HepG2 (cell line): ENCODE results near the gene NMRAL1. TPM values are rescaled to one million over a fixed set of nuclear protein-coding genes. Genes with fewer than 3 reads are reported as not detected.
A peak's percentile ranks its signal among the peaks of the same experiment; 100 is the strongest.

Experiments used
- AFF4 ChIP-seq: sonication (generic); formaldehyde crosslinking; IDR thresholded peaks from 2 replicates; pipeline ENCODE4 v1.4.0; 2020; ENCODE audit warnings: missing genetic modification reagents
- CREB1 ChIP-seq, 2 experiments: fragments of 450-650 bp in 1 of 2; IDR thresholded peaks; 2 replicates each; pipeline ENCODE4 v1.6.1; 2016 to 2017; ENCODE audit warnings: control low read depth in 1 of 2, mild to moderate bottlenecking in 1 of 2, missing compliant biosample characterization in 1 of 2, missing genetic modification characterization in 1 of 2
- ELF4 ChIP-seq: sonication (generic); formaldehyde crosslinking; IDR thresholded peaks from 2 replicates; pipeline ENCODE4 v1.5.0; 2020; ENCODE audit warnings: missing genetic modification reagents, mild to moderate bottlenecking, moderate library complexity, borderline replicate concordance
- FOXA1 ChIP-seq, 2 experiments: fragments of 450-650 bp in 1 of 2; sonication (generic) in 1 of 2; formaldehyde crosslinking in 1 of 2; IDR thresholded peaks; 2 replicates each; pipeline versions ENCODE4 v1.4.0 to v1.6.1; 2016 to 2020; ENCODE audit warnings: missing genetic modification reagents in 1 of 2
- HDAC2 ChIP-seq: sonication (generic); formaldehyde crosslinking; IDR thresholded peaks from 2 replicates; pipeline ENCODE4 v1.4.0; 2020; ENCODE audit warnings: missing genetic modification reagents
- HNRNPLL ChIP-seq: fragments of 200-400 bp; formaldehyde crosslinking; IDR thresholded peaks from 2 replicates; pipeline ENCODE4 v1.6.1; 2017; ENCODE audit warnings: mild to moderate bottlenecking, low read depth, low read length; ENCODE audit not compliant: poor library complexity, severe bottlenecking
- IRX3 ChIP-seq: sonication (generic); formaldehyde crosslinking; IDR thresholded peaks from 2 replicates; pipeline ENCODE4 v1.8.1; 2023; ENCODE audit warnings: mild to moderate bottlenecking, low read depth, missing genetic modification reagents, borderline replicate concordance
- KLF12 ChIP-seq: sonication (generic); formaldehyde crosslinking; IDR thresholded peaks from 2 replicates; pipeline ENCODE4 v1.4.0; 2020; ENCODE audit warnings: missing genetic modification reagents, borderline replicate concordance
- MED1 ChIP-seq: sonication (generic); formaldehyde crosslinking; IDR thresholded peaks from 2 replicates; pipeline ENCODE4 v1.4.0; 2020; ENCODE audit warnings: missing genetic modification reagents
- NFATC3 ChIP-seq: sonication (generic); formaldehyde crosslinking; IDR thresholded peaks from 2 replicates; pipeline ENCODE4 v1.5.1; 2020; ENCODE audit warnings: mild to moderate bottlenecking, missing genetic modification reagents
- NFIC ChIP-seq: IDR thresholded peaks from 2 replicates; pipeline ENCODE4 v1.6.1; 2012; ENCODE audit warnings: mild to moderate bottlenecking, low read length, inconsistent platforms
- POLR2AphosphoS5 ChIP-seq: IDR thresholded peaks from 2 replicates; pipeline ENCODE4 v1.6.1; 2012; ENCODE audit warnings: low read depth, low read length
- PPARG ChIP-seq: conservative IDR thresholded peaks from 2 replicates; pipeline ENCODE4 v1.6.1; 2016; ENCODE audit warnings: missing biosample characterization, missing genetic modification reagents
- RELA ChIP-seq: sonication (generic); formaldehyde crosslinking; IDR thresholded peaks from 2 replicates; pipeline ENCODE4 v1.4.0; 2020; ENCODE audit warnings: missing genetic modification reagents
- RNF2 ChIP-seq: fragments of 450-650 bp; conservative IDR thresholded peaks from 2 replicates; pipeline ENCODE4 v1.6.1; 2016; ENCODE audit warnings: low read depth
- SRF ChIP-seq: IDR thresholded peaks from 2 replicates; pipeline ENCODE4 v1.6.1; 2011; ENCODE audit warnings: mild to moderate bottlenecking, low read depth, low read length, moderate library complexity
- SUZ12 ChIP-seq: fragments of 150-350 bp; IDR thresholded peaks from 2 replicates; pipeline ENCODE4 v1.6.1; 2014; ENCODE audit warnings: low read depth, low read length
- SYNCRIP ChIP-seq: fragments of 200-400 bp; formaldehyde crosslinking; IDR thresholded peaks from 2 replicates; pipeline ENCODE4 v1.6.1; 2018; ENCODE audit warnings: mild to moderate bottlenecking, low read depth, low read length; ENCODE audit not compliant: insufficient read depth
- TAF1 ChIP-seq: sonication (generic); formaldehyde crosslinking; IDR thresholded peaks from 2 replicates; pipeline ENCODE4 v1.4.0; 2020; ENCODE audit warnings: missing genetic modification reagents
- ZBTB37 ChIP-seq: sonication (generic); formaldehyde crosslinking; IDR thresholded peaks from 2 replicates; pipeline ENCODE4 v1.4.0; 2020; ENCODE audit warnings: mild to moderate bottlenecking, missing genetic modification reagents
- ZFP62 ChIP-seq: sonication (generic); formaldehyde crosslinking; IDR thresholded peaks from 2 replicates; pipeline ENCODE4 v1.4.0; 2020; ENCODE audit warnings: missing genetic modification reagents
- ZKSCAN1 ChIP-seq: fragments of 150-350 bp; IDR thresholded peaks from 2 replicates; pipeline ENCODE4 v1.6.1; 2014; ENCODE audit warnings: low read length
- ZNF232 ChIP-seq: sonication (generic); formaldehyde crosslinking; IDR thresholded peaks from 2 replicates; pipeline ENCODE4 v1.4.0; 2020; ENCODE audit warnings: missing genetic modification reagents, borderline replicate concordance
- ZNF260 ChIP-seq: sonication (generic); formaldehyde crosslinking; IDR thresholded peaks from 2 replicates; pipeline ENCODE4 v1.4.0; 2020; ENCODE audit warnings: missing genetic modification reagents, low read depth, mild to moderate bottlenecking, borderline replicate concordance
- ZNF282 ChIP-seq: fragments of 450-650 bp; IDR thresholded peaks from 2 replicates; pipeline ENCODE4 v1.6.1; 2018; ENCODE audit not compliant: partially characterized antibody
- ZNF333 ChIP-seq: sonication (generic); formaldehyde crosslinking; IDR thresholded peaks from 2 replicates; pipeline ENCODE4 v1.4.0; 2020; ENCODE audit warnings: mild to moderate bottlenecking, missing genetic modification reagents, borderline replicate concordance
- ZSCAN21 ChIP-seq: sonication (generic); formaldehyde crosslinking; IDR thresholded peaks from 2 replicates; pipeline ENCODE4 v1.8.0; 2022; ENCODE audit warnings: mild to moderate bottlenecking, missing genetic modification reagents, moderate library complexity, borderline replicate concordance
- polyA plus RNA-seq, 8 experiments: library from polyadenylated mRNA; depleted of rRNA in 3 of 8; stranded (reverse) in 7 of 8; unstranded in 1 of 8; fragments of >200 nt; fragmentation: Illumina TruSeq in 4 of 8; extraction: Trizol in 4 of 8; gene quantifications; 2 replicates each; pipeline versions ENCODE4 v1.2.1 to v1.2.3, GENCODE V29; 2011 to 2016; ENCODE audit warnings: low read depth in 4 of 8, missing spikeins in 1 of 8, mixed read lengths in 1 of 8; ENCODE audit not compliant: insufficient read depth in 1 of 8
- total RNA-seq, 5 experiments: library from RNA; depleted of rRNA; stranded (reverse); fragments of >200 nt; fragmentation: Illumina TruSeq; extraction: Trizol; gene quantifications; 2 replicates each; pipeline ENCODE4 v1.2.3, GENCODE V29; 2016; ENCODE audit warnings: low read depth in 1 of 5

NMRAL1 gene
- total and polyA plus RNA-seq, 2 of the 13 experiments (the other 11 are each of a cell fraction or from before 2014, with no cell fraction given): 30.8 to 33.1 TPM

- no peak for TF ChIP-seq SRF
- no peak for TF ChIP-seq NFIC
- 0 out of 2 replicates have a peak, but pooled peaks have one; percentile 16 for TF ChIP-seq PPARG
- no peak; the same call in 1 of the 2 replicates for TF ChIP-seq ZSCAN21 (CRISPR knock-in tag)
- TF ChIP-seq RELA (CRISPR knock-in tag): no peak
- peak; percentile 46; the same call in 1 of the 2 replicates for TF ChIP-seq MED1
- no peak for TF ChIP-seq ZKSCAN1
- TF ChIP-seq ZNF260 (CRISPR knock-in tag): no peak
- no peak for TF ChIP-seq ZFP62 (CRISPR knock-in tag)
- peak; percentile 83; the same call in 1 of the 2 replicates for TF ChIP-seq ELF4 (CRISPR knock-in tag)
- peak; percentile 58 for TF ChIP-seq HNRNPLL
- no peak for TF ChIP-seq ZBTB37 (CRISPR knock-in tag)
- no peak for TF ChIP-seq ZNF232
- TF ChIP-seq NFATC3: no peak
- TF ChIP-seq AFF4 (CRISPR knock-in tag): no peak
- TF ChIP-seq POLR2AphosphoS5: peak; percentile 59; the same call in 1 of the 2 replicates
- no peak for TF ChIP-seq SYNCRIP
- no peak for TF ChIP-seq ZNF282
- TF ChIP-seq ZNF333 (CRISPR knock-in tag): no peak
- no peak for TF ChIP-seq KLF12
- TF ChIP-seq FOXA1 (IDR thresholded peaks at IDR 0.05): no peak
- no peak for TF ChIP-seq FOXA1 (CRISPR knock-in tag; IDR thresholded peaks at IDR 0.05)
- peak; percentile 61 for TF ChIP-seq TAF1 (CRISPR knock-in tag)
- no peak for TF ChIP-seq CREB1 (IDR thresholded peaks at IDR 0.05)
- TF ChIP-seq CREB1 (CRISPR knock-in tag; IDR thresholded peaks at IDR 0.05): peak; percentile 51; the same call in 1 of the 2 replicates
- no peak for TF ChIP-seq HDAC2 (CRISPR knock-in tag)
- TF ChIP-seq RNF2: no peak
- TF ChIP-seq IRX3 (CRISPR knock-in tag): no peak
- no peak for TF ChIP-seq SUZ12
Observed at GRCh38 chr16:4474192-4474961, at the start of gene NMRAL1 (continued).
